Testis (tissue), 2 donors: ENCODE measurements around the gene TXNRD2.
"Not testable (repeated sequence)": the region's sequence is repeated elsewhere in the genome, so short reads cannot be mapped to it uniquely, and the experiment has no call there.

Experiments
- POLR2A ChIP-seq: fragments of 450-650 bp; IDR thresholded peaks from one replicate; pipeline ENCODE4 v1.6.1; 2017; ENCODE audit warnings: antibody characterized with exemption, mild to moderate bottlenecking, moderate library complexity
- TF ChIP-seq, protein P1 (sequence below), 3 experiments: fragments of 450-650 bp in 2 of 3; fragments of 200-600 bp in 1 of 3; sonication (generic) in 1 of 3; IDR thresholded peaks; one replicate each; pipeline ENCODE4 v1.5.1; 2016 to 2019; ENCODE audit warnings: antibody characterized with exemption in 3 of 3, mild to moderate bottlenecking in 2 of 3, moderate library complexity in 1 of 3

DNA sequence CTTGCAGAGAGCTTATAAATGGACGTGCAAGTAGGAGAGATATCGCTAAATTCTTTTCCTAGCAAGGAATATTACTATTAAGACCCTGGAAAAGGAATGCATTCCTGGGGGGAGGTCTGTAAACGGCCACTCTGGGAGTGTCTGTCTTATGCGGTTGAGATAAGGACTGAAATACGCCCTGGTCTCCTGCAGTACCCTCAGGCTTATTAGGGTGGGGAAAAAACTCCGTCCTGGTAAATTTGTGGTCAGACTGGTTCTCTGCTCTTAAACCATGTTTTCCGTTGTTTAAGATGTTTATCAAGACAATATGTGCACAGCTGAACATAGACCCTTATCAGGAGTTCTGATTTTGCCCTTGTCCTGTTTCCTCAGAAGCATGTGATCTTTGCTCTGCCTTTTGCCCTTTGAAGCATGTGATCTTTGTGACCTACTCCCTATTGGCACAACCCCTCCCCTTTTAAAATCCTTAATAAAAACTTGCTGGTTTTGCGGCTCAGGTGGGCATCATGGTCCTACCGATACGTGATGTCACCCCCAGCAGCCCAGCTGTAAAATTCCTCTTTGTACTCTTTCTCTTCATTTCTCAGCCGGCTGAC lies 6.4 kb downstream of the TXNRD2 start:
- TF ChIP-seq, protein P1, sequence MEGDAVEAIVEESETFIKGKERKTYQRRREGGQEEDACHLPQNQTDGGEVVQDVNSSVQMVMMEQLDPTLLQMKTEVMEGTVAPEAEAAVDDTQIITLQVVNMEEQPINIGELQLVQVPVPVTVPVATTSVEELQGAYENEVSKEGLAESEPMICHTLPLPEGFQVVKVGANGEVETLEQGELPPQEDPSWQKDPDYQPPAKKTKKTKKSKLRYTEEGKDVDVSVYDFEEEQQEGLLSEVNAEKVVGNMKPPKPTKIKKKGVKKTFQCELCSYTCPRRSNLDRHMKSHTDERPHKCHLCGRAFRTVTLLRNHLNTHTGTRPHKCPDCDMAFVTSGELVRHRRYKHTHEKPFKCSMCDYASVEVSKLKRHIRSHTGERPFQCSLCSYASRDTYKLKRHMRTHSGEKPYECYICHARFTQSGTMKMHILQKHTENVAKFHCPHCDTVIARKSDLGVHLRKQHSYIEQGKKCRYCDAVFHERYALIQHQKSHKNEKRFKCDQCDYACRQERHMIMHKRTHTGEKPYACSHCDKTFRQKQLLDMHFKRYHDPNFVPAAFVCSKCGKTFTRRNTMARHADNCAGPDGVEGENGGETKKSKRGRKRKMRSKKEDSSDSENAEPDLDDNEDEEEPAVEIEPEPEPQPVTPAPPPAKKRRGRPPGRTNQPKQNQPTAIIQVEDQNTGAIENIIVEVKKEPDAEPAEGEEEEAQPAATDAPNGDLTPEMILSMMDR (IDR thresholded peaks at IDR 0.05), result not testable (repeated sequence)
- not testable (repeated sequence) for TF ChIP-seq POLR2A
